GM12878 (cell line): Measurements from ENCODE around the gene KLC3. TPM values are rescaled to one million over a fixed set of nuclear protein-coding genes. Genes with fewer than 3 reads are reported as not detected.

Experiments used
- ATAC-seq: fragments of 200-7000 bp; cut with Tn5 transposase; 3 replicates; pipeline ENCODE4 v1.9.1; 2020; ENCODE audit warnings: mild to moderate bottlenecking, moderate library complexity
- BruUV-seq: library from RNA; stranded (reverse); fragments of 400-500 nt; replicated peaks from 2 replicates; lab custom pipeline; 2021; lab: Mats Ljungman, UMichigan
- CTCF ChIA-PET: fragments of 300-600 bp; sonication (Branson Sonifier 250); formaldehyde crosslinking; extraction: SDS; loops from one replicate; lab custom pipeline; 2021; ENCODE audit warnings: inconsistent platforms; lab: Yijun Ruan, JAX
- POLR2A ChIA-PET: fragments of 350-600 bp; formaldehyde crosslinking; extraction: SDS; loops from one replicate; lab custom pipeline; 2021; ENCODE audit warnings: inconsistent platforms; lab: Charles Lee
- RAD21 ChIA-PET: fragments of 300-600 bp; sonication (Branson Sonifier 250); formaldehyde crosslinking; loops from one replicate; lab custom pipeline; 2023; ENCODE audit warnings: antibody characterized with exemption; ENCODE audit not compliant: unreplicated experiment; lab: Charles Lee
- SMC1A ChIA-PET: fragments of 300-600 bp; sonication (Branson Sonifier 250); formaldehyde crosslinking; loops from one replicate; lab custom pipeline; 2023; ENCODE audit not compliant: unreplicated experiment, uncharacterized antibody; lab: Charles Lee
- DNase-seq: peaks from one replicate; pipeline ENCODE4 v3.0.0-alpha.2; 2011; ENCODE audit warnings: low read depth, low spot score
- FAIRE-seq: peaks from 3 replicates; lab custom pipeline; 2011; peaks lifted over from hg19 to GRCh38; lab: Jason Lieb, UNC
- H2AFZ ChIP-seq: 2 replicates; pipeline ENCODE4 v1.6.0; 2011; ENCODE audit warnings: low read depth, low read length, control low read depth; ENCODE audit not compliant: control insufficient read depth
- H3K27ac ChIP-seq: 2 replicates; pipeline ENCODE4 v1.5.1; 2011; ENCODE audit warnings: control low read depth; ENCODE audit not compliant: control insufficient read depth, insufficient read depth
- H3K27me3 ChIP-seq, 2 experiments: replicated peaks in 1 of 2; 2 replicates each; pipeline versions ENCODE4 v1.6.0 to v1.6.1; 2011; ENCODE audit warnings: low read length in 1 of 2; ENCODE audit not compliant: control insufficient read depth in 2 of 2, insufficient read depth in 2 of 2
- H3K36me3 ChIP-seq, 2 experiments: 2 replicates each; pipeline ENCODE4 v1.5.1; 2011; ENCODE audit warnings: low read length in 1 of 2; ENCODE audit not compliant: control insufficient read depth in 2 of 2, insufficient read depth in 2 of 2
- H3K4me1 ChIP-seq: 2 replicates; pipeline ENCODE4 v1.6.1; 2011; ENCODE audit warnings: mild to moderate bottlenecking, low read length, moderate library complexity, mixed read lengths; ENCODE audit not compliant: control insufficient read depth, insufficient read depth
- H3K4me2 ChIP-seq: 2 replicates; pipeline ENCODE4 v1.6.0; 2011; ENCODE audit warnings: control low read depth; ENCODE audit not compliant: control insufficient read depth, insufficient read depth
- H3K4me3 ChIP-seq: fragments of 200-600 bp; sonication (generic); 2 replicates; pipeline ENCODE4 v1.5.1; 2016
- H3K79me2 ChIP-seq: 2 replicates; pipeline ENCODE4 v1.6.0; 2011; ENCODE audit warnings: low read length; ENCODE audit not compliant: control insufficient read depth, insufficient read depth
- H3K9ac ChIP-seq: 2 replicates; pipeline ENCODE4 v1.8.0; 2011; ENCODE audit warnings: low read length, control low read depth, mixed read lengths; ENCODE audit not compliant: control insufficient read depth, insufficient read depth
- H3K9me3 ChIP-seq: replicated peaks from 3 replicates; pipeline ENCODE4 v1.5.1; 2011; ENCODE audit warnings: mild to moderate bottlenecking, low read length; ENCODE audit not compliant: control insufficient read depth, insufficient read depth
- H4K20me1 ChIP-seq: 2 replicates; pipeline ENCODE4 v1.6.0; 2011; ENCODE audit not compliant: control insufficient read depth, insufficient read depth
- ATF7 ChIP-seq: fragments of 450-650 bp; IDR thresholded peaks from 2 replicates; pipeline ENCODE4 v1.6.1; 2016; ENCODE audit warnings: low read depth, mild to moderate bottlenecking
- DPF2 ChIP-seq: fragments of 450-650 bp; IDR thresholded peaks from 2 replicates; pipeline ENCODE4 v1.6.1; 2017; ENCODE audit warnings: mild to moderate bottlenecking
- FOS ChIP-seq: IDR thresholded peaks from 3 replicates; pipeline ENCODE4 v1.6.1; 2011; ENCODE audit warnings: borderline replicate concordance; ENCODE audit not compliant: insufficient read length; ENCODE audit errors: extremely low read depth
- FOXK2 ChIP-seq: fragments of 450-650 bp; IDR thresholded peaks from 2 replicates; pipeline ENCODE4 v1.6.1; 2017; ENCODE audit warnings: mild to moderate bottlenecking, moderate library complexity
- HDAC2 ChIP-seq: fragments of 200-600 bp; sonication (generic); IDR thresholded peaks from 2 replicates; pipeline ENCODE4 v1.6.1; 2017
- HDGF ChIP-seq: fragments of 450-650 bp; IDR thresholded peaks from 2 replicates; pipeline ENCODE4 v1.6.1; 2016; ENCODE audit warnings: antibody characterized with exemption
- MTA2 ChIP-seq: fragments of 450-650 bp; IDR thresholded peaks from 2 replicates; pipeline ENCODE4 v1.6.1; 2016; ENCODE audit warnings: low read depth, mild to moderate bottlenecking, moderate library complexity
- MTA3 ChIP-seq: IDR thresholded peaks from 2 replicates; pipeline ENCODE4 v1.6.1; 2012; ENCODE audit warnings: low read length, inconsistent platforms, borderline replicate concordance
- NBN ChIP-seq: fragments of 450-650 bp; IDR thresholded peaks from 2 replicates; pipeline ENCODE4 v1.6.1; 2016
- NR2C1 ChIP-seq: fragments of 450-650 bp; IDR thresholded peaks from 2 replicates; pipeline ENCODE4 v1.6.1; 2017; ENCODE audit warnings: antibody characterized with exemption, mild to moderate bottlenecking, moderate library complexity
- RB1 ChIP-seq: fragments of 450-650 bp; formaldehyde crosslinking; IDR thresholded peaks from 2 replicates; pipeline ENCODE4 v1.6.1; 2017; ENCODE audit warnings: mild to moderate bottlenecking, borderline replicate concordance
- TCF3 ChIP-seq: IDR thresholded peaks from 2 replicates; pipeline ENCODE4 v1.6.1; 2012; ENCODE audit warnings: low read depth, mild to moderate bottlenecking, low read length, borderline replicate concordance; ENCODE audit not compliant: insufficient read depth
- ZNF24 ChIP-seq: fragments of 450-650 bp; IDR thresholded peaks from 2 replicates; pipeline ENCODE4 v1.6.1; 2017; ENCODE audit warnings: antibody characterized with exemption, mild to moderate bottlenecking
- WGBS: methylation state at CpG from one replicate; pipeline ENCODE4 v1.1.6; 2016; ENCODE audit warnings: low lambda C conversion rate; ENCODE audit not compliant: insufficient replicate concordance, insufficient coverage; ENCODE audit errors: missing lambda C conversion rate; 5-methylcytosine and 5-hydroxymethylcytosine counted together
- in situ Hi-C: fragments of 300-500 bp; cut with MboI; formaldehyde crosslinking; loops from 9 replicates; pipeline ENCODE4 v1.14.3; 2018; ENCODE audit warnings: mixed read lengths
- intact Hi-C: fragments of 100-400 bp; cut with micrococcal nuclease; formaldehyde crosslinking; loops from one replicate; pipeline ENCODE4 v1.14.2; 2022; ENCODE audit not compliant: unreplicated experiment
- polyA plus RNA-seq, 11 experiments: library from polyadenylated mRNA; depleted of rRNA in 4 of 11; unstranded in 6 of 11; stranded (reverse) in 5 of 11; fragments of >200 nt; fragmentation: Nextera tagmentation in 4 of 11; fragmentation: Illumina TruSeq in 1 of 11; extraction: Ambion mirVana in 4 of 11; extraction: Trizol in 1 of 11; gene quantifications; 1 replicate in 1 of 11; 2 replicates in 10 of 11; pipeline versions ENCODE4 v1.2.1 to v1.2.3, GENCODE V29; 2011 to 2016; ENCODE audit warnings: inconsistent platforms in 2 of 11, missing spikeins in 2 of 11, low read depth in 1 of 11
- total RNA-seq, 4 experiments: library from RNA; depleted of rRNA in 3 of 4; stranded (reverse); fragments of >200 nt in 3 of 4; fragmentation: Illumina TruSeq in 1 of 4; extraction: Trizol in 1 of 4; gene quantifications; 2 replicates each; pipeline versions ENCODE4 v1.2.1 to v1.2.3, GENCODE V29; 2013 to 2021
- TF ChIP-seq, protein P1 (sequence below): fragments of 450-650 bp; formaldehyde crosslinking; IDR thresholded peaks from 2 replicates; pipeline ENCODE4 v1.5.0; 2022; ENCODE audit warnings: mild to moderate bottlenecking, missing genetic modification characterization
- TF ChIP-seq, protein P2 (sequence below): fragments of 450-650 bp; IDR thresholded peaks from 2 replicates; pipeline ENCODE4 v1.6.1; 2018; ENCODE audit warnings: borderline replicate concordance, mild to moderate bottlenecking; ENCODE audit not compliant: partially characterized antibody
- TF ChIP-seq, protein P3 (sequence below): IDR thresholded peaks from 2 replicates; pipeline ENCODE4 v1.6.1; 2011; ENCODE audit warnings: low read depth, low read length, improper control_type of control experiment, borderline replicate concordance

Gene KLC3
- total and polyA plus RNA-seq, 10 of the 15 experiments (the other 5 are each of a cell fraction or from before 2014, with no cell fraction given) = 0.03 to 0.38 (median 0.28) TPM; not detected in 5

DNA sequence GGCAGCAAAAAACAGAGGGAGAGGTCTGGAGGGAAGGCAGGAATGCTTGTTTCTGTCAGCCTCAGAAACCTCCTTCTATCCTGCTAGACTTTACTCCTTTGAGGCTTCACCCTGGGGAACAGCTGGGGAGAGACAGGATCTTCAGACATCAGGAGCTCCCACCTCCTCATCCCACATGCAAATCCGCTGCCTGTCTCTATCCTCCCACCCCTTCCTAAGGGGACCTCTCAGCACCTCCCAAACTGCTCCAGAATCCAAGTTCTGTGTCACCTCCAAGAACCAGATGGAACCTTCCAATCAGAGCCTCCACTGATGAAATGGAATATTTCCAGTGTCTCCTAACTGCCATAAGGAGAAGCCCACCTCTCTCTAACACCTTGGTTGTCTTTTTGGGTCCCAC is 39.6 kb downstream of the KLC3 start:
- no peak overlapping the region for H3K9ac ChIP-seq
- H2AFZ ChIP-seq = no peak overlapping the region
- FAIRE-seq (no peak), ATAC-seq (no peak), DNase-seq (no peak)
- H4K20me1 ChIP-seq = no peaks in the 10 kb centered on the region
- H3K4me3 ChIP-seq = no peak overlapping the region
- BruUV-seq = no TSS peak
- no peaks in the 10 kb centered on the region for H3K79me2 ChIP-seq
- peaks cover 4% of the 10 kb centered on the region for H3K4me1 ChIP-seq
- RAD21 ChIA-PET = no interaction called here
- TF ChIP-seq, protein P1, sequence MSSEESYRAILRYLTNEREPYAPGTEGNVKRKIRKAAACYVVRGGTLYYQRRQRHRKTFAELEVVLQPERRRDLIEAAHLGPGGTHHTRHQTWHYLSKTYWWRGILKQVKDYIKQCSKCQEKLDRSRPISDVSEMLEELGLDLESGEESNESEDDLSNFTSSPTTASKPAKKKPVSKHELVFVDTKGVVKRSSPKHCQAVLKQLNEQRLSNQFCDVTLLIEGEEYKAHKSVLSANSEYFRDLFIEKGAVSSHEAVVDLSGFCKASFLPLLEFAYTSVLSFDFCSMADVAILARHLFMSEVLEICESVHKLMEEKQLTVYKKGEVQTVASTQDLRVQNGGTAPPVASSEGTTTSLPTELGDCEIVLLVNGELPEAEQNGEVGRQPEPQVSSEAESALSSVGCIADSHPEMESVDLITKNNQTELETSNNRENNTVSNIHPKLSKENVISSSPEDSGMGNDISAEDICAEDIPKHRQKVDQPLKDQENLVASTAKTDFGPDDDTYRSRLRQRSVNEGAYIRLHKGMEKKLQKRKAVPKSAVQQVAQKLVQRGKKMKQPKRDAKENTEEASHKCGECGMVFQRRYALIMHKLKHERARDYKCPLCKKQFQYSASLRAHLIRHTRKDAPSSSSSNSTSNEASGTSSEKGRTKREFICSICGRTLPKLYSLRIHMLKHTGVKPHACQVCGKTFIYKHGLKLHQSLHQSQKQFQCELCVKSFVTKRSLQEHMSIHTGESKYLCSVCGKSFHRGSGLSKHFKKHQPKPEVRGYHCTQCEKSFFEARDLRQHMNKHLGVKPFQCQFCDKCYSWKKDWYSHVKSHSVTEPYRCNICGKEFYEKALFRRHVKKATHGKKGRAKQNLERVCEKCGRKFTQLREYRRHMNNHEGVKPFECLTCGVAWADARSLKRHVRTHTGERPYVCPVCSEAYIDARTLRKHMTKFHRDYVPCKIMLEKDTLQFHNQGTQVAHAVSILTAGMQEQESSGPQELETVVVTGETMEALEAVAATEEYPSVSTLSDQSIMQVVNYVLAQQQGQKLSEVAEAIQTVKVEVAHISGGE (CRISPR knock-in tag) = no peak
- no peak for TF ChIP-seq DPF2
- TF ChIP-seq FOXK2 = no peak
- no peak for TF ChIP-seq MTA3
- no peak for TF ChIP-seq HDGF
- TF ChIP-seq HDAC2 = no peak
- TF ChIP-seq NBN = no peak
- TF ChIP-seq, protein P2, sequence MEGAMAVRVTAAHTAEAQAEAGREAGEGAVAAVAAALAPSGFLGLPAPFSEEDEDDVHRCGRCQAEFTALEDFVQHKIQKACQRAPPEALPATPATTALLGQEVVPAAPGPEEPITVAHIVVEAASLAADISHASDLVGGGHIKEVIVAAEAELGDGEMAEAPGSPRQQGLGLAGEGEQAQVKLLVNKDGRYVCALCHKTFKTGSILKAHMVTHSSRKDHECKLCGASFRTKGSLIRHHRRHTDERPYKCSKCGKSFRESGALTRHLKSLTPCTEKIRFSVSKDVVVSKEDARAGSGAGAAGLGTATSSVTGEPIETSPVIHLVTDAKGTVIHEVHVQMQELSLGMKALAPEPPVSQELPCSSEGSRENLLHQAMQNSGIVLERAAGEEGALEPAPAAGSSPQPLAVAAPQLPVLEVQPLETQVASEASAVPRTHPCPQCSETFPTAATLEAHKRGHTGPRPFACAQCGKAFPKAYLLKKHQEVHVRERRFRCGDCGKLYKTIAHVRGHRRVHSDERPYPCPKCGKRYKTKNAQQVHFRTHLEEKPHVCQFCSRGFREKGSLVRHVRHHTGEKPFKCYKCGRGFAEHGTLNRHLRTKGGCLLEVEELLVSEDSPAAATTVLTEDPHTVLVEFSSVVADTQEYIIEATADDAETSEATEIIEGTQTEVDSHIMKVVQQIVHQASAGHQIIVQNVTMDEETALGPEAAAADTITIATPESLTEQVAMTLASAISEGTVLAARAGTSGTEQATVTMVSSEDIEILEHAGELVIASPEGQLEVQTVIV = no peak
- TF ChIP-seq TCF3 = no peak
- no peak for TF ChIP-seq RB1
- TF ChIP-seq ATF7 = no peak
- no peak for TF ChIP-seq MTA2
- no peak for TF ChIP-seq NR2C1
- TF ChIP-seq FOS = no peak
- TF ChIP-seq, protein P3, sequence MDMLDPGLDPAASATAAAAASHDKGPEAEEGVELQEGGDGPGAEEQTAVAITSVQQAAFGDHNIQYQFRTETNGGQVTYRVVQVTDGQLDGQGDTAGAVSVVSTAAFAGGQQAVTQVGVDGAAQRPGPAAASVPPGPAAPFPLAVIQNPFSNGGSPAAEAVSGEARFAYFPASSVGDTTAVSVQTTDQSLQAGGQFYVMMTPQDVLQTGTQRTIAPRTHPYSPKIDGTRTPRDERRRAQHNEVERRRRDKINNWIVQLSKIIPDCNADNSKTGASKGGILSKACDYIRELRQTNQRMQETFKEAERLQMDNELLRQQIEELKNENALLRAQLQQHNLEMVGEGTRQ = no peak
- no peak for TF ChIP-seq ZNF24
- POLR2A ChIA-PET = interaction anchor here (0.7 to 1.1 kb wide), 2 partner anchors 9 to 312 kb away, joined by 3 read pairs; partner anchors contain the start of gene QPCTL
- no peaks in the 10 kb centered on the region for H3K36me3 ChIP-seq
- in situ Hi-C loops (no loop called here), intact Hi-C loops (no loop called here)
- CTCF ChIA-PET = no interaction called here
- 78% methylated on average over 1 of the region's 1 CpG for WGBS
- H3K27me3 ChIP-seq = no peaks in the 10 kb centered on the region
- no peak overlapping the region for H3K27ac ChIP-seq
- H3K9me3 ChIP-seq = no peaks in the 10 kb centered on the region
- SMC1A ChIA-PET = no interaction called here
- H3K4me2 ChIP-seq = no peak overlapping the region
